Stimulated activated CD8-positive, alpha-beta memory T cell treated with anti-CD3 and anti-CD28 coated beads, Interleukin-12 subunit alpha, Interleukin-12 subunit beta, amount 100 ng/mL, for 24 hours (primary cell): ENCODE data around the gene ODAM.
"Not testable (repeated sequence)": the region's sequence is repeated elsewhere in the genome, so short reads cannot be mapped to it uniquely, and the experiment has no call there.

ENCODE experiments used
- DNase-seq: peaks from one replicate; pipeline ENCODE4 v3.0.0-alpha.2; 2020; ENCODE audit errors: extremely low read depth

ODAM gene, protein sequence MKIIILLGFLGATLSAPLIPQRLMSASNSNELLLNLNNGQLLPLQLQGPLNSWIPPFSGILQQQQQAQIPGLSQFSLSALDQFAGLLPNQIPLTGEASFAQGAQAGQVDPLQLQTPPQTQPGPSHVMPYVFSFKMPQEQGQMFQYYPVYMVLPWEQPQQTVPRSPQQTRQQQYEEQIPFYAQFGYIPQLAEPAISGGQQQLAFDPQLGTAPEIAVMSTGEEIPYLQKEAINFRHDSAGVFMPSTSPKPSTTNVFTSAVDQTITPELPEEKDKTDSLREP

DNA sequence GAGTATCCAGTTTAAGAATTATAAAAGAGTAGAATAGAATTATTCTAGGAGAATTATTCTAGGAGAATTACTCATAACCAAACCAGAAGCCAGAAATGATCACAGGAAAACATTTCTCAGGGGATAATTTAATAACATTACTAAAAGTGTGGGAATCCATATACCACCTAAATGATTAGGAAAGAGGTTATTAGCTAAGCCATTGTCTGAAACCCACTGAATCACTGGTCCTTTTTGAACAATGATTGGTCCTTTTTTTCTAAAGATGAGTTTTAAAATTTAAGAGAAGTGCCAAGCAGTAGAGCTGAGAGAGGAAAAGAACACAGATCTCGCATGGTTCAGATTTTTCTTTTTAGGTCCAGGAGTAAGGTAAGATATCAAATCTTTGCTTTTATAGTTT is at the start of gene ODAM:
ODAM (plus strand) TSS at position 301 of the 400 bp plus-strand sequence. CDS start 819 bp downstream, outside the sequence.
- DNase-seq, result no peak

DNA sequence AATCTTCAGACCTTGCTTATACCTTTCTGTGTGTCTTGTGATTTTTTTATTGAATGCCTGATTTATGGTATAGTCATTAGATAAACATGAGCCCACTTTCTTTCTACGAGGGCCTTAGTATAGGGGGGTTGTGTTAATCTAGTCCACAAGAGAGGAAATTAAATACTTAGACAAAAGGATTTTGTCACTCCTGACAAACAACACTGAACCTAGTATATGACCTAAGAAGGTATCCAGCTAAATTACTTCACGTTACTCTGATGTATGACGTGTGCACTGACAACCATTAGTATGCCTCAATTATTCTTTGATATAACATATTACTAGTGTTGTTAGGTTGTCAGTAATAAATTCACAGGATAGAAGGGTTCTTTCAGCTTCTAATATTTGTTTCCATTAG is 44.3 kb upstream of the ODAM start:
- DNase-seq, result no peak

DNA sequence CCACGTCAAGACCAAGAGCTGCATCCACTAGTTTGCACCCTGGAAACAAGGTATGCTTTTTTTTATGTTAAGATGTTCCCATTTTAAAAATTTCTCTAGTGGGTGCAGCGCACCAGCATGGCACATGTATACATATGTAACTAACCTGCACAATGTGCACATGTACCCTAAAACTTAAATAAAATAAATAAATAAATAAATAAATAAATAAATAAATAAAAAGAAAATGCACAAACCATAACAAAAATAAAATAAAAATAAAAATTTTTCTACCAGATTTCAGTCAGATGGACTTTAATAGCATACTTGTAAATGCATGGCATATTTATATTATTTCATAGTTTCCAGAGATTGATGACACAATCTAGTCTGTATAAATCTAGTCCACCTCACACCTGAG is 43.4 kb upstream of the ODAM start:
- no peak for DNase-seq

DNA sequence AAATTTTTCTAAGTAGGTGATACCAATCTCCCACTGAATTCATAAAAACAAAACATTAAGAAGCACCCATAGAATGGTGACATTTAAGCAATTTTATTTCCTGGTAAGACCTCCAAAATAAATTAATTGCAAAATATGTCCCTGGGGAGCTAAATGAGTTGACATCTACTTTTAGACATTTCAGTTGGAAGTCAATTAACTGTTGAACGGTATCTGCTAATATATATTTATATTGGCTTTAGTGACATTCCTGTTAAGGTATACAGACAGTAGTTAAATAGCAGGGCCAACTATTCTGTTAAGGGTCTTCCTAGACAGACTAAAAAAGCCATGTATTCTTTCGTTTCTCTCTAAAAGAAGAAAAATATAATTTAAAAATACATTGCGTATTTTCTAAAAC is 41.6 kb upstream of the ODAM start, which contains the start of gene PRR27:
PRR27 (plus strand) TSS at position 301 of the 400 bp plus-strand sequence. CDS start 139 bp downstream, outside the sequence.
- no peak for DNase-seq

DNA sequence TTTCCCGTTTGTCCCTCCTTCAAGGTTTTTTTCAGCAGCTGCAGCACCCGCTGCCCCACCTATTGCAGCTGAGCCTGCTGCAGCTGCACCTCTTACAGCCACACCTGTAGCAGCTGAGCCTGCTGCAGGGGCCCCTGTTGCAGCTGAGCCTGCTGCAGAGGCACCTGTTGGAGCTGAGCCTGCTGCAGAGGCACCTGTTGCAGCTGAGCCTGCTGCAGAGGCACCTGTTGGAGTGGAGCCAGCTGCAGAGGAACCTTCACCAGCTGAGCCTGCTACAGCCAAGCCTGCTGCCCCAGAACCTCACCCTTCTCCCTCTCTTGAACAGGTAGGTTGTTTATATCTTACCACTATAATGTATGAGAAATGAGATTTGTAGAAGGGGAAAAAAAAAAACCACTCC is 36.9 kb upstream of the ODAM start:
- no peak for DNase-seq

DNA sequence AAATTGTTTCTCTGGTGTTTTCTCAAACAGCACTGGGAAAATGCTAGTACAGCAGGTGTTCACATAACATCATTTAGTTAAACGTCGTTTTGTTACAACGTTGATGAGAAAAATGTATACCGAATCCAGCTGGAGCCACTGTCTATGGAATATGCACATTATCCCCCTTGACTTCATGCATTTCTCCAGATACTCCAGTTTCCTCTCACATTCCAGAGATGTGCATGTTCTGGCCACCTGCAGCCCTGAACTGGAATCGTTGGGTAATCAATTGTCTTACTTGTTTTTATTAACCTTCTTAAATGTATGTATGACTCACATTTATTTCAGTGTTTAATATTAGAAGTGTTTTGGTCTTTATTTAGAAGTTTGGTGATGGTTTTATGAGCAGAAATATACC is 18.4 kb upstream of the ODAM start:
- no peak for DNase-seq

DNA sequence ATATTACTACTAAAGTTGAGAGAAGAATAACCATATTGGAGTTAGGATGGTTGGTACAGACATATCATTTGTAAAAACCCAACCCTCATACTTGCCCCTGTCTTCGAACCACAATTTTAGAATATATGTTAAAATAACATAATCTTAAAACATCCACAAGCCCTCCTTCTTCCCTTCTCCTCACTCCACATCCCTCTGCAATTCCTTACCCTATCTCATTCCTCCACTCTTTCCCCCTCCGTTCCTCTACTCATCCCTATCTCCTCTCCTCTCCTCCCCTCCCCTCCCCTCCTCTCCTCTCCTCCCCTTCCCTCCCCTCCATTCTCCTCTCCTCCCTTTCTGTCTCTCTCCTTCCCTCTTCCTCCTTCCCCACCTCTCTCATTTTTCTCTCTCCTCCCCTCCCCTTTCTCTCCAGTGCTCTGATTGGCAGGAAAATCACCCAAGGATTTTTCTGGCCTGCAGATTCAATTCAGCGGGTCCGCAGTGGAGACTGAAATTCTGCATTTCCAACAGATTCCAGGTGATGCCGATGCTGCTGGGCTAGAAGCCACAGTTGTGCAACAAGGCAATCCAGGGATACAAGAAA is 17.4 kb upstream of the ODAM start:
- DNase-seq, result no peak

DNA sequence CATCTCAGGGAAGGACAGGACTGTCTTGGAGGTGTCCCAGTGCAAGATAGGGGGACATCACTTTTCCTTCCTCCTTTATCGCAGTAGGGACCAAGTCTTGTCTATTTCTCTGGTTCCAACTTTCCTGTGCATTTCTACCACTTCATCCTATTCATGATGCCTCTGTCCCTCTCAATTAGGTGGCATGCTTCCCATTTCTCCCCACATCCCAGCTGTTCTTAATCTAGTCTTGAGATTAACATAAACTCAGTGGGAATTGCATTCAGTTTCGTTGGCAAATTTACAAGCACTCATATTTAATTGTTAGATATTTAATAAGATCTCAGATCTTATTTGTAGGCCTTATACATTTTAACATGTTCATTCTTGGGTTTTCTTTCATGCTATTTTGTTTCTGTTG is 15.7 kb upstream of the ODAM start:
- no peak for DNase-seq

DNA sequence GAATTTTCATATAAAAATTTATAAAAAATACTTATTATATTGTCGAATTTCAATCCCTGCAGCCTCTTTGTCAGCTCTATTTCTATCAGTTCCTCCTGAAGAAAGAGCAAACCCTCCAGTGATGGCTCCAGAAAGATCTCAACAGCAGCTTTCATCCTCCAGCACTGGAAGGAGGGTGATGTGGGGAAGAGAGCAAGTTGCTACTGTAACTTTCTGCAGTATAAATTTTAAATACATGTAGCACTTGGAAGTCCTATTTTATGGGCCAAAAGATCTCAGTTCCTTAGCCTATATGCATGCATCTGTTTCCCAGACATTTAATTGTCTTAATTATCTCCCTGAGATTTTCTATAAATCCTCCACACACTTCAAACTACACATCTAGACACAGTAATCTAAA is 13.7 kb upstream of the ODAM start:
- DNase-seq, result no peak

DNA sequence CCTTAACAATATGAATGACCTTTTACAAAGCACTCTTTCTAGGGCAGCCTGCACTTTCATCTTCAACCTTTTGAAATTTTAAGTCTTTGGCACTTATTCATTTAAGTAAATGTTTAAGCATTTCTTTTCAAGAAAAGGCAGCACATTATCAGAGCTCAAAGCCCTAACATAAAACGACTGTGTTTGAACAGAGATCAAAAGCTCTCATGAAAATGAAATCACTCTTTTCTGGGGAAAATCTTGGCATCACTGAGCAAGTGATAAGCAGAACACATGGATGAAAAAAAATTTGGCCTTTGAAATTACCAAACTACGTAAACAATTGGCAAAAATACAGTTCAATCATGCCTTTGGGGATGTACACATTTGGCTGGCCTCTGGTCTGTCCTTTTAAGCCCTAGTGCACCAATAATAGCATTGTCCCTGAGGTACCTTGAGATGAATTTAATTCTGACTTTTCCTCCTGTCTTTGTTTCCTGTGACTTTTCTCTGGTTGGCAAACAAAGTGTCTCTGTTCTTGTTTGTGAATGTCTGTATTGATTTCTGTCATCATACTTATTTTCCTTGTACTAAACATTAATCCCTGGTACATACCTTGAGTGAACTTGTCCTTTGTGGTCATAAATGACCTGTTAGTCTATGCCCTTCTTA is 12.9 kb upstream of the ODAM start:
- no peak for DNase-seq

DNA sequence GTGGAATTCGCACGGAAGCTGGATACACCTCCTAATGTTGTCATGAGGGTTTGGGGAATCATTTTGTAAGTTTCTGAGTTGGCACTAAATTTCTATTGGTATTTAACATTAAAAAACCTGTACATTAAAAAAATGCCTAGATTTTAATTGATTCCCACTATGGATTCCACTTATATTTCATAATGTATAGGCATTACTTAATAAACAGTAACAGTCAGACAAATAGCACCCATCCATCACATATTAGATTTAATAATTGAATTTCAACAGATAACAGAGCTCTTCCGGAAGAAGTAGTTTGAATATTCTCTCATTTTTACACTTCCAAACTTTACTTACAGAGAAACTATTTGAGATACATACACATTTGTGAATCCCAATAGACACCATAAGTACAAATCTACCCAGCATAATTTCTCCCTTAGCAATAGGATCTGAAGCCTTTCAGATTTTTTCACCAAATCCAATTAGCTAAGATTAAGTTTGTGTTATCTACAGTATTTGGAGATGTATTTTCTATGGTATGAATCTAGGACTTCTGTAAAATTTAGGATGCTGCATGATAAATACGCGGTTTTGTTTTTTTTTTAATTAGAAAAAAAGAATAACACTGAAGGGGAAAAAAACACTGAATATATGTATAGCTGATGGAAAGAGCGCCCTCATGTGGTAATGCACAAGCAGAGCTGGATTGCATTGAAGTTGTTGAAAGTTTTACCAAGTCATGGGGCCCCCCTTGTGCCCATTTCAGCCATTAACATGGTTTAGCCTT is 12.2 kb upstream of the ODAM start:
- DNase-seq, result no peak

DNA sequence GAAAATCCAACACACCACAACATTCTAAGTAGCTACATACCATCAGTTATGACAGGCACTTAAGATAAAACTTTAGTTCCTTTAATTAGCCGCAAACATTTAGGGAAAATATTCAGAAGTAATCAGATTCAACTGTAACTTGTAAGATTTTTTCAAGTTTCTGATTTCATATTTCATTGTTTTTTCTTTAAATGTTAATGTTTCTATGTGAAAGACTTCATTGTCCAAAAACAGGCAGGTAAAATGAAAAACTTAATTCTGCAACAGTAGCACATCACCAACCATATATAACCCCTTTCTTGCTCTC is 11.6 kb upstream of the ODAM start:
- DNase-seq, result no peak

DNA sequence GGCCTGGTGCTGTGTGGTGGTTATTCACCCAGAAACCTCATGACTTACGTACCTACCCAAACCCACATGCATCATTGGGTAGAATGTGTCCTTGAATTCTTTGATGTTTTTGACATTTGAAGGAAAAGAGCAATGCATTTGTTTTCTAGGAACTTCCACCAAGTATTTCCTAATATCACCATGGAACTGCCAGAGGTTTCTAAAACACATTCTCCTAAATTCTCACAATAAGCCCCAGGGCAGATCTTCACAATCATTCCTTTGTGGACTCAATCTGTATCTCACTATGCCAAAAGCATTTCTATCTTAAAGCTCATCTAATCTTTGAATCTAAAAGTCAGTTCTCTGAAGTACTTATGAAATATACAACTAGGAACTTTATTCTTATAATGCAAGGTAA is 8.3 kb upstream of the ODAM start:
- no peak for DNase-seq

DNA sequence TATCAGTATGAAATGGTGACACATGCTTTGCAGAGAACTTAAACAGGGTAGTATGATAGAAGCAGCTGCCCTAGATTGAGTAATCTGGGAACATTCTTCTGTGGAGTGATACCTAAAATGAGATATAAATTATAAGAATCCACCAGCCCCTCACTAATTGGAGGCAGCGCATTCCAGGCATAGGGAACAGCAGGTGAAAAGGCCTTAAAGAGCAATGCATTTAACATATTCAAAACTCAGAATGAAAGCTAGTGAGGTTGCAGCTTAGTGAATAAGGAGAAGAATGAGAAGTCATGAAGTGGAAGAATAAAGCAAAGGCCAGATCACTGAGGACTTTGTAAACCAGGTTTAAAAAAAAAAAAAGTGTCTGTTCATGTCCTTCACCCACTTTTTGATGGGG is 4.9 kb upstream of the ODAM start:
- DNase-seq, result no peak

DNA sequence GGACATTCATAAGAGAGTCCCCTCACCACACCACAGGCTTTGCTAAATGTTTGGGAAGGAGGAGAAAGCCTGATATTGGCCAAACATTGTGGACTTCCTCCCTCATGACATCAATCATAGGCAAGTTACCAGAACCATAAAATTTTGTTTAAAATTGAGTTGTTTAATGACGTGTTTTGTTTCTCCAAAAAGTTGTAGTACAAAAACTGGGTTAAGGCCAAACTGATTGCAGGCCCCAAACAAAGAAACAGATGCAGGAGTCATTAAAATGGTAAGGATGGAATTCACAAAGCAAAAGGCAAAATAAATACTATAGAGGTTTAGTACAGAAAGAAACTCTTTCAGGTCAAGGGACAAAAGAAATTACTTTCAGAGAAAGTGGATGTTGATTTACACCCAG is 3.9 kb upstream of the ODAM start:
- no peak for DNase-seq

DNA sequence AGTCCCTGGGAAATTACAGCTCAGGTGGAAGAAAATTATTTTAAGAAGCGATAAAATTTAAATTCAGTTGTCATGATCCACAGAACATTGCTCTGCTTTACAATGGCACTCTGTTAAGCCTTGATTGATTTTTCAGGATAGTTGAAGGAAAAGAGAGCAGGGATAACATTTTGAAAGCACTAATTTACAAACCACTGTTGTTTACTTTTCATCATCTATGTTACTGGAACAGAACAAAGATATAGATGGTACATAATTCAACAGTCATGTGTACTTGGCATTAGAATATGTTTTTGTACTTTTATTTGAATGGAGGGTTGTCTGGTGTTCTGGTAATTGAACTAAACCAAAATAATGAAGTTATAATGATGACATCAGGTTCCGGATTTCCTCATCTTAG is 2.6 kb upstream of the ODAM start:
- DNase-seq, result no peak

DNA sequence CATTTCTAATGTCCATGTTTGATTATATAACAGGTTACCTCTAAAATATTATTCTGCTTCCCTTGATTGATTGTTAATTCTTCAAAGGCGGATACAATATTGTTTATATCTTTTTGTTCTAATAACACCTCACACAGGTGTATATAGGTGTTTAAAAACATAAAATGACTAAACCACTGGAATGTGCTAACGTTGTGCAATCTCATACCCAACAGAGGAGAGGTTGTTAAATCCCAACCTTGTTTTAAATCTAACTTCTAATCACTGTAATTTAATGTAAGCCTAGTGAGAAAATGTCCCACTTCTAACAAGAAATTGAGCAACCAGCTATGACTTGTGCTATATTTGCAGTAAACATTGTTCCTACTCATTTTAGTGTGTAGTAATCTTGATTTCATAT is 1.3 kb downstream of the ODAM start:
- no peak for DNase-seq

DNA sequence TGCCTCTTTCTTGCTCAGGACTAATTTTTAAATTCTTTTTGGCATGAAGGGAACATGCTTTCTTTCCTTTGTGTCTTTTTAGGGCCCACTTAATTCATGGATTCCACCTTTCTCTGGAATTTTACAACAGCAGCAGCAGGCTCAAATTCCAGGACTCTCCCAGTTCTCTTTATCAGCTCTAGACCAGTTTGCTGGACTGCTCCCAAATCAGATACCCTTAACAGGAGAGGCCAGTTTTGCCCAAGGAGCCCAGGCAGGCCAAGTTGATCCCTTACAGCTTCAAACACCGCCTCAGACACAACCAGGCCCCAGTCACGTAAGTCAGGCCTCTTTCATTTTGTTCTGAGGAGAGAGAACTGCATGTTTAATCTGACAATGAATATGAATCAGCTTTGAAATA is 2.3 kb downstream of the ODAM start:
- no peak for DNase-seq

DNA sequence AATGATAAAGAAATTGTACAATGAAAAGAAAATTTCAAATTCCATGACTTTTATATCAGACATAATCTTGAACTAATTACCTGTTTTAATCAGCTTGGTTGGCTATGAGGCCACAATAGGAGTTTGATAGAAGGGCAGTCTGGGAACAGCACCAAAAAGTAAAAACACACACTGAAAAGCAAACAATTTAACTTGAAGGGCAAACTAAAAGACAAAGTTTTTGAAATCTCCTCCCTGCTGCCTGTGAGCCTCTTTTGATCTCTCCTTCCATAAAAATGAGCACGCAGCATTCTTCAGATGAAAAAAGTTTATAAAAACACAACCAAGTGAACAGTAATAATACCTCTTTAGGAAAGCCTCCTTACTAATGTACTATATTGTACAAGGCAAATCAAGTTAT is 8.1 kb downstream of the ODAM start:
- no peak for DNase-seq

DNA sequence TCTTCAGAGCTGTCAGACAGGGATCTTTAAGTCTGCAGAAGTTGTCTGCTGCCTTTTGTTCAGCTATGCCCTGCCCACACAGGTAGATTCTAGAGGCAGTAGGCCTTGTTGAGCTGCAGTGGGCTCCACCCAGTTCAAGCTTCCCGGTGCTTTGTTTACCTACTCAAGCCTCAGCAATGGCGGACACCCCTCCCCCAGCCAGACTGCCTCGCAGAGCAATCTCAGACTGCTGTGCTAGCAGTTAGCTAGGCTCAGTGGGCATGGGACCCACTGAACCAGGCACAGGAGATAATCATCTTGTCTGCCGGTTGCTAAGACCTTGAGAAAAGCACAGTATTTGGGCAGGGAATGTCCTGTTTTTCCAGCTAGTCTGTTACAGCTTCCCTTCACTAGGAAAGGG is 17.2 kb downstream of the ODAM start:
- DNase-seq, result not testable (repeated sequence)

DNA sequence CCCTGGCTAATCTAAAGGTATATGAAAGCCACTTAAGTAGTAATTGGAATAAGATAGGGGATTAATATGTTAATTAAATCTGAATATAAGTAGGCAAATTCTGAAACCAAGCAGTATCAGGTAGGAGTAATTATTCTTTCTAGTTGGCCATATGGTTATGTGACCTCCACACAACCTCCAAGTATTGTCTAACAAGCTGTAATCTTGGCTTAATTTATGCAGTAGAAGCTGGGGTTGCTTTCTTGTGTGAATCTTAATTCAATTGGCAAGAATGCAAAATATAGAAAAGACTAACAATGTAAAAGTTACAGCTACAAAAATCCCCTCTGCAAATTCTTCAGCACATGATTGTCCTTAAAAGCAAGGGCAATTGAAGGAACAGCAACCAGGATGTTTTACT is 20.6 kb downstream of the ODAM start:
- not testable (repeated sequence) for DNase-seq

DNA sequence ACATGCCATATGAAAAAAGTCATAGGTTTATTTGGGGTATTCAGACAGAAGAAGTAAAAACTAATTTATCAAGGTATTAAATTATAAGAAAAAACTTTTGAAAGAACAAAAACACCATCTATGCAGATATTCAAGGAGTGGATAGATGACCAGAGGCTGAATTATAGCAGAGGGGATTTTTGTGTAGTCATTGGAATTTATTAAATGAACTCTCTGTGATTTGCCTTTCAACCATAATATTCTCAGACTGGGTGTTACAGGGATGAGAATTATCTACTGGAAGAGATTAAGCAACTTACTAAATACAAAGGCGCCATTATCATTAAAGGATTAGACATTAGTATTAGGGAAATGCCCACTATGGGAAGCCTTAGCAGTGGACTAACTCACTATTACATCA is 21.0 kb downstream of the ODAM start:
- not testable (repeated sequence) for DNase-seq

DNA sequence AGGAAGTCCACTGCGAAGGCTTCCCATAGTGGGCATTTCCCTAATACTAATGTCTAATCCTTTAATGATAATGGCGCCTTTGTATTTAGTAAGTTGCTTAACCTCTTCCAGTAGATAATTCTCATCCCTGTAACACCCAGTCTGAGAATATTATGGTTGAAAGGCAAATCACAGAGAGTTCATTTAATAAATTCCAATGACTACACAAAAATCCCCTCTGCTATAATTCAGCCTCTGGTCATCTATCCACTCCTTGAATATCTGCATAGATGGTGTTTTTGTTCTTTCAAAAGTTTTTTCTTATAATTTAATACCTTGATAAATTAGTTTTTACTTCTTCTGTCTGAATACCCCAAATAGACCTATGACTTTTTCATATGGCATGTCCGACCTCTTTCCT is 25.9 kb downstream of the ODAM start:
- DNase-seq, result not testable (repeated sequence)
